ENCODE data around the gene UCHL3. TPM values are rescaled to one million over a fixed set of nuclear protein-coding genes. Genes with fewer than 3 reads are reported as not detected.

Gene UCHL3
- total RNA-seq = 10 to 100 TPM; 17.9 to 28.8 (median 25.4) TPM

- TF ChIP-seq, protein P1, sequence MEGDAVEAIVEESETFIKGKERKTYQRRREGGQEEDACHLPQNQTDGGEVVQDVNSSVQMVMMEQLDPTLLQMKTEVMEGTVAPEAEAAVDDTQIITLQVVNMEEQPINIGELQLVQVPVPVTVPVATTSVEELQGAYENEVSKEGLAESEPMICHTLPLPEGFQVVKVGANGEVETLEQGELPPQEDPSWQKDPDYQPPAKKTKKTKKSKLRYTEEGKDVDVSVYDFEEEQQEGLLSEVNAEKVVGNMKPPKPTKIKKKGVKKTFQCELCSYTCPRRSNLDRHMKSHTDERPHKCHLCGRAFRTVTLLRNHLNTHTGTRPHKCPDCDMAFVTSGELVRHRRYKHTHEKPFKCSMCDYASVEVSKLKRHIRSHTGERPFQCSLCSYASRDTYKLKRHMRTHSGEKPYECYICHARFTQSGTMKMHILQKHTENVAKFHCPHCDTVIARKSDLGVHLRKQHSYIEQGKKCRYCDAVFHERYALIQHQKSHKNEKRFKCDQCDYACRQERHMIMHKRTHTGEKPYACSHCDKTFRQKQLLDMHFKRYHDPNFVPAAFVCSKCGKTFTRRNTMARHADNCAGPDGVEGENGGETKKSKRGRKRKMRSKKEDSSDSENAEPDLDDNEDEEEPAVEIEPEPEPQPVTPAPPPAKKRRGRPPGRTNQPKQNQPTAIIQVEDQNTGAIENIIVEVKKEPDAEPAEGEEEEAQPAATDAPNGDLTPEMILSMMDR (IDR thresholded peaks at IDR 0.05) = peak in 1 of 3 donors; percentile 72
- peak; percentile 96 for ATAC-seq (ENCODE audit: low FRiP score)
- peak; percentile 87 for DNase-seq (ENCODE audit: low spot score)
Observed at GRCh38 chr13:75549262-75550158, at the start of gene UCHL3. Gene UCHL3, plus strand, starts transcription at chr13:75549791. Its CDS starts 30 bp downstream, at chr13:75549821.

DNA sequence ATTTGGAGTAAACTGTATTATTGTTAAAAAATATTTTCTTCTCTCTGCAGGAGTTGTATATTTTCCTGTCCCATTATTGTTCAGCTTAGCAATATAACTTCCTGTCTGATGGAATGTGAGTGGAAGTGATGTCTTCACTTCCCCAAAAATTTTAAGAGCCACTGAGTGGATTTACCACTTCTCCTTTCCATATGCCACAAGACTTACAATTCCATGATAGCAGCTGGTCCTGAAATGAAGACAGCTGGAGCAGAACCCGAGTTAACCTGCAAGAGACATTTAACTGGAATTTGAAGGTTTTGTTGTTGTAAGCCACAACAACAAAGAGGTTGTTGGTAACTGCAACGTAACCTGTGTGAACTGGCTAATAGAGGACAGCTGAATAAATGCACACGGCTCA is 44.3 kb upstream of the UCHL3 start:
- DNase-seq (ENCODE audit: low spot score) = no peak
- ATAC-seq (ENCODE audit: low FRiP score) = no peak
- TF ChIP-seq, protein P1 (IDR thresholded peaks at IDR 0.05) = no peak

GRCh38 chr13:75506018-75506417 is 43.6 kb upstream of the UCHL3 start:
- no peak for DNase-seq (ENCODE audit: low spot score)
- no peak for ATAC-seq (ENCODE audit: low FRiP score)
- TF ChIP-seq, protein P1 (IDR thresholded peaks at IDR 0.05) = no peak

- ATAC-seq (ENCODE audit: low FRiP score) = no peak
Observed at GRCh38 chr13:75507027-75508001, 42.3 kb upstream of the UCHL3 start.

GRCh38 chr13:75508002-75508548 is 41.5 kb upstream of the UCHL3 start:
- ATAC-seq (ENCODE audit: low FRiP score) (no peak), DNase-seq (ENCODE audit: low spot score) (no peak)
- TF ChIP-seq, protein P1 (IDR thresholded peaks at IDR 0.05) = no peak

More at GRCh38 chr13:75507027-75508001, 42.3 kb upstream of the UCHL3 start:
- TF ChIP-seq, protein P1 (IDR thresholded peaks at IDR 0.05) = no peak
- no peak for DNase-seq (ENCODE audit: low spot score)

- TF ChIP-seq, protein P1 (IDR thresholded peaks at IDR 0.05) = no peak
- ATAC-seq (ENCODE audit: low FRiP score) (no peak), DNase-seq (ENCODE audit: low spot score) (no peak)
Observed at GRCh38 chr13:75511051-75511625, 38.5 kb upstream of the UCHL3 start.
